HG03039 (cell line): ENCODE measurements around the gene OLFM3.
A peak's percentile ranks its signal among the peaks of the same experiment; 100 is the strongest.

Experiments used
- ATAC-seq: cut with Tn5 transposase; IDR thresholded peaks from one replicate; pipeline ENCODE4 v1.9.1; 2021; ENCODE audit warnings: mild to moderate bottlenecking, moderate library complexity; ENCODE audit not compliant: unreplicated experiment

The OLFM3 gene

GRCh38 chr1:101854271-101854670 is 142.5 kb downstream of the OLFM3 start:
- no peak for ATAC-seq

GRCh38 chr1:101852936-101853335 is 143.8 kb downstream of the OLFM3 start:
- ATAC-seq, result no peak

GRCh38 chr1:101849356-101849755 is 147.4 kb downstream of the OLFM3 start:
- no peak for ATAC-seq

GRCh38 chr1:101847626-101848025 is 149.1 kb downstream of the OLFM3 start:
- ATAC-seq, result no peak

GRCh38 chr1:101846820-101847219 is 149.9 kb downstream of the OLFM3 start:
- no peak for ATAC-seq

- no peak for ATAC-seq
Observed at GRCh38 chr1:101843160-101843559, 153.6 kb downstream of the OLFM3 start.

GRCh38 chr1:101841824-101842223 is 154.9 kb downstream of the OLFM3 start:
- no peak for ATAC-seq

- ATAC-seq, result no peak
Observed at GRCh38 chr1:101835988-101836387, 160.7 kb downstream of the OLFM3 start.

- ATAC-seq, result no peak
Observed at GRCh38 chr1:101833312-101833711, 163.4 kb downstream of the OLFM3 start.

- ATAC-seq, result no peak
Observed at GRCh38 chr1:101826416-101826815, 170.3 kb downstream of the OLFM3 start.

- ATAC-seq, result no peak
Observed at GRCh38 chr1:101820071-101820470, 176.7 kb downstream of the OLFM3 start.

- no peak for ATAC-seq
Observed at GRCh38 chr1:101816262-101816661, 180.5 kb downstream of the OLFM3 start.

- no peak for ATAC-seq
Observed at GRCh38 chr1:101798417-101798816, 198.3 kb downstream of the OLFM3 start.

- ATAC-seq, result no peak
Observed at GRCh38 chr1:101797722-101798121, 199.0 kb downstream of the OLFM3 start.

GRCh38 chr1:101781201-101781831 is 215.4 kb downstream of the OLFM3 start:
- ATAC-seq, result no peak

- peak; percentile 64 for ATAC-seq
Observed at GRCh38 chr1:101769520-101769919, 227.2 kb downstream of the OLFM3 start.

- no peak for ATAC-seq
Observed at GRCh38 chr1:101757985-101758384, 238.7 kb downstream of the OLFM3 start.

- ATAC-seq, result no peak
Observed at GRCh38 chr1:101756411-101756810, 240.3 kb downstream of the OLFM3 start.
